VCaP (cell line): Measurements from ENCODE around the gene CTSK.
"Not testable (repeated sequence)": the region's sequence is repeated elsewhere in the genome, so short reads cannot be mapped to it uniquely, and the experiment has no call there.

Experiments used
- H3K27ac ChIP-seq: fragments of 450-650 bp; 2 replicates; pipeline ENCODE4 v1.5.1; 2017
- TF ChIP-seq, protein P1 (sequence below): fragments of 450-650 bp; conservative IDR thresholded peaks from 2 replicates; pipeline ENCODE4 v1.5.1; 2017; ENCODE audit warnings: mild to moderate bottlenecking, moderate library complexity

CTSK gene

GRCh38 chr1:150808121-150808520 lies at the start of gene CTSK:
Gene CTSK, minus strand, starts transcription at chr1:150808260. Its CDS starts 1,455 bp downstream, at chr1:150806805.
- H3K27ac ChIP-seq, result no peak within 1 kb of the TSS
- TF ChIP-seq, protein P1, sequence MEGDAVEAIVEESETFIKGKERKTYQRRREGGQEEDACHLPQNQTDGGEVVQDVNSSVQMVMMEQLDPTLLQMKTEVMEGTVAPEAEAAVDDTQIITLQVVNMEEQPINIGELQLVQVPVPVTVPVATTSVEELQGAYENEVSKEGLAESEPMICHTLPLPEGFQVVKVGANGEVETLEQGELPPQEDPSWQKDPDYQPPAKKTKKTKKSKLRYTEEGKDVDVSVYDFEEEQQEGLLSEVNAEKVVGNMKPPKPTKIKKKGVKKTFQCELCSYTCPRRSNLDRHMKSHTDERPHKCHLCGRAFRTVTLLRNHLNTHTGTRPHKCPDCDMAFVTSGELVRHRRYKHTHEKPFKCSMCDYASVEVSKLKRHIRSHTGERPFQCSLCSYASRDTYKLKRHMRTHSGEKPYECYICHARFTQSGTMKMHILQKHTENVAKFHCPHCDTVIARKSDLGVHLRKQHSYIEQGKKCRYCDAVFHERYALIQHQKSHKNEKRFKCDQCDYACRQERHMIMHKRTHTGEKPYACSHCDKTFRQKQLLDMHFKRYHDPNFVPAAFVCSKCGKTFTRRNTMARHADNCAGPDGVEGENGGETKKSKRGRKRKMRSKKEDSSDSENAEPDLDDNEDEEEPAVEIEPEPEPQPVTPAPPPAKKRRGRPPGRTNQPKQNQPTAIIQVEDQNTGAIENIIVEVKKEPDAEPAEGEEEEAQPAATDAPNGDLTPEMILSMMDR, result no peak

GRCh38 chr1:150852734-150853133 lies 44.7 kb upstream of the CTSK start:
- not testable (repeated sequence) for H3K27ac ChIP-seq

DNA sequence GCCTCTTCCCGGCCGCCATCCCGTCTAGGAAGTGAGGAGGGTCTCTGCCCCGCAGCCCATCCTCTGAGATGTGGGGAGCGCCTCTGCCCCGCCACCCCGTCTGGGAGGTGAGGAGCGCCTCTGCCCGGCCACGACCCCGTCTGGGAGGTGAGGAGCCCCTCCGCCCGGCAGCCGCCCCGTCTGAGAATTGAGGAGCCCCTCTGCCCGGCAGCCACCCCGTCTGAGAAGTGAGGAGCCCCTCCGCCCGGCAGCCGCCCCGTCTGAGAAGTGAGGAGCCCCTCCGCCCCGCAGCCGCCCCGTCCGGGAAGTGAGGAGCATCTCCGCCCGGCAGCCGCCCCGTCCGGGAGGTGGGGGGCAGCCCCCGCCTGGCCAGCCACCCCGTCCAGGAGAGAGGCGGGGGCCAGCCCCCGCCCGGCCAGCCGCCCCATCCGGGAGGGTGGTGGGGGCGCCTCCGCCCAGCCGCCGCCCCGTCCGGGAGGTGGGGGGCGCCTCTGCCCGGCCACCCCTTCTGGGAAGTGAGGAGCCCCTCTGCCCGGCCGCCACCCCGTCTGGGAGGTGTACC lies 42.8 kb upstream of the CTSK start:
- H3K27ac ChIP-seq, result not testable (repeated sequence)

GRCh38 chr1:150846473-150847146 lies 38.5 kb upstream of the CTSK start:
- TF ChIP-seq, protein P1, result no peak
- no peak overlapping the region for H3K27ac ChIP-seq

DNA sequence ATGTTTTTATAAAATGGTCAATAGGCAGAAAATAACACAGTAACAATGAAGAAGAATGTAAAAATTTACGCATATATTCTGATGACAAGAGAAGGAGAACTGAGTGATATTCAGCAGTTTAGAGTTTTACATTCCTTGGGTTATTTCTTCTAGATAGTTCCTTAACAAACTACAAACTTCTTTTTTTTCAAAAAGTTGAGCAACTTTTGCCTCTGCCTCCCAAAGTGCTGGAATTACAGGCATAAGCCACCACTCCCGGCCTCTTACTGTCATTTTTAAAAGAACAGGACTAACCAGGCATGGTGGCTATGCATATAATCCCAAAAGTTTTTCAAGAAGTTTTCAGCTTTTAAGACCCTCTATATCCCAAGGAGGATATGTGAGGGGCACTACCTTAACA lies 35.4 kb upstream of the CTSK start:
- TF ChIP-seq, protein P1, result no peak
- H3K27ac ChIP-seq, result no peak overlapping the region

- TF ChIP-seq, protein P1, result no peak
- H3K27ac ChIP-seq, result no peak overlapping the region
Measured at GRCh38 chr1:150842964-150843363, 34.9 kb upstream of the CTSK start.

GRCh38 chr1:150842343-150842742 lies 34.3 kb upstream of the CTSK start:
- H3K27ac ChIP-seq, result no peak overlapping the region

DNA sequence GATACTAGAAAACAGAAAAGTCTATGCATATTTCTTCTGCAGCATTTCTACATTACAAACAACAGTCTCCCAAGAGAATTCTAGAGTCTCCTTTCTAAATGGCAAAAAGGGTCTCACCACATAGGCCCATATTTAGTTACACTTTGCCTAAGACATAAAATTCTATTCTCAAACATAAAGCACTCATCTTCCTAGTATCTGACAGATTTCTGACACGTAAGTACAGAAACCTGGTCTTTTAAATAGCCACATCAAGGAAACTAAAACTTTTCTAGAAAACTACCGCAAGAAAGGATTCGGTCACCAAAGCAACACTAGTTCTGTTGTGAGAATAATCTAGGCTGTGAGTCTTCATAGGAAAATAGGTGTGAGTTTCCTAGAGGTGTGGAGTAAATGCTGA lies 33.6 kb upstream of the CTSK start:
- TF ChIP-seq, protein P1, result no peak
- H3K27ac ChIP-seq, result no peak overlapping the region

More at GRCh38 chr1:150842343-150842742, 34.3 kb upstream of the CTSK start:
- TF ChIP-seq, protein P1, result no peak

GRCh38 chr1:150840850-150841249 lies 32.8 kb upstream of the CTSK start:
- not testable (repeated sequence) for H3K27ac ChIP-seq
